Suppressor macrophage treated with lipopolysaccharide for 1 hour (primary cell): Measurements from ENCODE around the gene PUS3.
A peak's percentile ranks its signal among the peaks of the same experiment; 100 is the strongest.

Source experiments
- DNase-seq, 3 donors: peaks; one replicate each; pipeline ENCODE4 v3.0.0-alpha.2; 2020 to 2022

The PUS3 gene, protein sequence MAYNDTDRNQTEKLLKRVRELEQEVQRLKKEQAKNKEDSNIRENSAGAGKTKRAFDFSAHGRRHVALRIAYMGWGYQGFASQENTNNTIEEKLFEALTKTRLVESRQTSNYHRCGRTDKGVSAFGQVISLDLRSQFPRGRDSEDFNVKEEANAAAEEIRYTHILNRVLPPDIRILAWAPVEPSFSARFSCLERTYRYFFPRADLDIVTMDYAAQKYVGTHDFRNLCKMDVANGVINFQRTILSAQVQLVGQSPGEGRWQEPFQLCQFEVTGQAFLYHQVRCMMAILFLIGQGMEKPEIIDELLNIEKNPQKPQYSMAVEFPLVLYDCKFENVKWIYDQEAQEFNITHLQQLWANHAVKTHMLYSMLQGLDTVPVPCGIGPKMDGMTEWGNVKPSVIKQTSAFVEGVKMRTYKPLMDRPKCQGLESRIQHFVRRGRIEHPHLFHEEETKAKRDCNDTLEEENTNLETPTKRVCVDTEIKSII

DNA sequence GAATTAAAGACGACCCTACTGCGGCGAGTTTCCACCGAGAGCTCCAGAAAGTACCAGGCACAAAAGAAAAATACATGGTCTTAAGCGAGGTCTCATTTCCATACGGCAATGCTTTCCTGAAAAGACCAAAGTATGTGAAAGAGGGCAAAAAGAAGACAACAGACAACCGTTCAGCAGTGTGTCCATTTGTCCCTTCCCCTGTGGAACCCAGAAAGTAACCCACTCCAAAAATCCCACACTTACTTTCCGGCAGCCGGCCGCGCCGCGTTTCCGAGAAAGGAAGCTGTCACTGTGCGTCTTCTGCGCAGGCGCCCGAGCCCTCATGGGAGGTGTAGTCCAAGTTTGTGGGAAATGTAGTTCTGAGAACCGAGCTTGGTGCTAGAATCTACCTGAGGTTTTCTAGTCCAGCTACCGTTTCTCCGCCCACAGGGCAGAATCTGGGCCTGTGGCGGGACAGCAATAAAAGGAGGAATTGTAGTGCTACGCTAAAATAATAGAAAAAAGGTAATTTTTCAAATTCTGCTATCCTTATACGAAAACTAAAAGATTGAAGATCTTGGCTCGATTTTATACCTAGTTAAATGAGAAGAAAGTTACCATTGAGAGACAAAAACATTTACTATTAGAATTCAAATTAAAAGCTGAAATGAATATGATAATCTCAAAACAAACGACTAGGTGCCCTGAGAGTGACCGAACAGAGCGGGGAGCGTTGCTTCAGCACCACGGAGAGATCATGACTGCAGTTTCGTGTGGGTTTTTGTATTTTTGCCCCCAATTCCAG lies at the start of gene PUS3:
Gene PUS3, minus strand, starts transcription at position 280 of the 784 bp plus-strand sequence. CDS start 6,922 bp downstream, outside the sequence.
- DNase-seq = peak; percentile 93 to 95 (median 95)

DNA sequence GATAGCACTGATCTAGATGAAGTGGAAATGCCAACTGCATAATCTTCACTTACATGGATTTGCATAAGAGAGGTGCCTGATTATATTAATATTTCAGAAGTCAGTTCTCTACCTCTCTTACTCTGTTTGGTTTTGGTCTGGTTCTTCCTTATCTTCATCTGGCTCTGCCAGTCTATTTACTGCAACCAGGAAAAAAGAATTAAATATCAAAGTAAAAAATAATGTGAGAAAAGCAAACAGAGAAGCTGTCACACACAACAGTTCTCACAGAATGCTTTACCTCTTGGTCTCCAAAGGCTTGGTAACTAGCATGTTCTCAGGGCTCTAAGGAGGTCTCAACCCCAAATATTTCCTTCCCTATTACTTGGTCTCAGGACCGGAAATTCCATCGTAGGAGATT lies 49.6 kb upstream of the PUS3 start:
- no peak for DNase-seq

DNA sequence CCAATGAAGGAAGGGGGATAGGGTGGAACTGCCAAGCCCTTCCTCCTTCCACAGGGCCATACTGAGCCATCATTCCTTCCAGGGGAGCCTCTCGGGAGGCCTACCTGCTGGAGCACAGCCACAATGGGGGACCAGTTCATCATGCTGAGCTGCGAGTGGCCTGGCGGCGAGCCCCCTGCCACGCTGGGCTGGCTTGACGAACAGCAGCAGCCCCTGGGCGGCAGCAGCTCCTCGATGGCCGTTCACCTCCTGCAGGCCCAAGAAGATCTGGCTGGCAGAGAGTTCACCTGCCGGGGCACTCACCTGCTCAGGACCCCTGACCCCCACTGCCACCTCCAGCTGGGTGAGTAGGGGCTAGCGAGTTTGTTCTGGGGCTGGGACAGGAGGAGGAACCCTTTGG lies 48.7 kb upstream of the PUS3 start:
- DNase-seq = no peak

DNA sequence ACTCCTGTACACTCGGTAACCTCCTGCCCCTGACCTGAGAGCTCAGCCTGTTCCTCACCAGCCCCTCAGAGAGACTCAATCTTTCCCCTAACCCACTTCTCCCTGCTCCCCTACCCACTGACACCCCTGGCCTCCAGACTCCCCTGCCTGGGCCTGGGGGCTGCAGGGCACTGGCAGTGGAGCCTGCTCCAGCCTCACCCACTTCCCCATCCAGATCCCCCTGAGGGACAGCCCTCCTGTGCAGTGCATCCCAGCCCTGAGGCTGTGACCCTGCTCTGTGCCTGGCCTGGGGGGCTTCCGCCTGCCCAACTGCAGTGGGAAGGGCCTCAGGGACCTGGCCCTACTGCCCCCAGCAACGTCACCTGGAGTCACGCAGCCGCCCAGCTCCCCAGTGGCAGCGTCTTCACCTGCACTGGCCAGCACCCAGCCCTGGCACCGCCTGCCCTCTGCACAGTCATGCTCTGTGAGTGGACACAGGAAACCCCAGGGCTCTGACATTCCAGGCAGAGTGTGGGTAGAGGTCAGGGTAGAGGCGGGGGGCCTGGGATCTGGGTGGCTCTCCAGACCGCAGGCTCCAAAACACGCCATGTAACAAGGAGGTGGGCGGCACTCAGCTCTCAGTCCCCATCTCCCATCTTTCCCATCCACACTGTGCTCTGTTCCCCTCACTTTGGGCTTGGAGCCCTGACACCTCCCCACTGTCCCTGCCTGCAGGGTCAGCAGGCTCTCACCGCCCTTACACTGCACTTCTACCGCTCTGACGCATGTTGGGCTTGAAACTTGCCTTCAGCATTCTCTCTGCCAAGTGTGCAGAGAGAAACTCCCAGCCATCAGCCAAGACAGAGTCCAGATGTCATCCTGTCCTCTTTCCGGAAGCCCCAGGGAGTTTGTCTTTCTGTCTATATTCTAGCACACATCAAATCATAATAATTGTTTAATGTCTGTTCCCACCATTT lies 48.0 kb upstream of the PUS3 start:
- no peak for DNase-seq

DNA sequence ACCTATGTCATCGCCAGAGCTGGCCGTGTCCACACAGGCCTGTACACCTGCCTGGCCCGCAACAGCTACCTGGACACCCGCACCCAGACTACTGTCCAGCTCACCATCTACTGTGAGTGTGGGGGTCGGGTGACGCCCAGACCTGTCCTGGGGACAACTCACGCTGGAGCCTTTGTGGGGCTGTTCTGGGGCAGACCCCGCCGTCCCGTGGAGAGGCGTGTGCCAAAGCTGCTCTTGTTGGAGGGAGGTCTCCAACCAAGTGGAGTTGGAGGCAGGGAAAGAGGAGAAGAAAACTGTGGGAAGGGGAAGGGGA lies 47.1 kb upstream of the PUS3 start:
- no peak for DNase-seq

DNA sequence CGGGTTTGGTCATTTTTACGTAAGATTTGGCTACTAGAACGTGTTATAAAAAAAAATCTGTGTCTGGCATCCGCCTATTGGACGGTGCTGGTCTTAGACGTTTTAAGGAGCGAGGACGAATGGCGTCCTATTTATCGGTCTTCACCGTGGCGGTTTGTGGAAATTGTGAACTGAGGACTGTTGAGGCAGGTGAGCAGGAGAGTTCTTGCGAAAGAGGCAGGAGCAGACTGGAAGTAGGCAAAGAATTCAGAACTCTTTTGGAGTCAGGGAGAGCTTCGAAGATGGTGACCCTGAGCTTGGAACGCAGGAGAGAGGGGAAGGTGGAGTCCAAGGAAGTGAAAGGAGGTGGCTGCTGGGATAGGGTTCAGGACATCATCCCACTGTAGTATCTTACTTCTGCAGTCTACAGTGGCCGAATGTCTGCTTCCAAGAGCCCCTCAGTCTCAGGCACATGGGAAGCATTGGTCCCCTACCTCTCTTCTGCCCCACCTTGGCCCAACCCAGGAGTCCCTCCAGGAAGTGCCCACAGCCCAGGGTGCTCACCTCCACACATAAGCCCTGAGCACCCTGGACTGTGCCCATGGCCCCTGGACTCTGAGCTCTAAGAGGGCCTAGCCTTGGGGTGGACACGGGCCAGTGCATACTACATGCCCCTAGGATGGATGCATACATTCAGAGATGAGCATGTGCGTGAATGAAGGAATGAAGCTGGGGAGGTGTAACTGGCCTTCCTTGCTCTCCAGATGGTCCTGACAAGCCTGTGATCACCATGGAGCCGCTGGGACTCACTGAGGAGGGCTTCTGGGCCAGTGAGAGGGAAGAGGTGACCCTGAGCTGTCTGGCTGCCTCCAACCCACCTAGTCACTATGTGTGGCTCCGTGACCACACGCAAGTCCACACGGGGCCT lies 46.5 kb upstream of the PUS3 start:
- no peak for DNase-seq

DNA sequence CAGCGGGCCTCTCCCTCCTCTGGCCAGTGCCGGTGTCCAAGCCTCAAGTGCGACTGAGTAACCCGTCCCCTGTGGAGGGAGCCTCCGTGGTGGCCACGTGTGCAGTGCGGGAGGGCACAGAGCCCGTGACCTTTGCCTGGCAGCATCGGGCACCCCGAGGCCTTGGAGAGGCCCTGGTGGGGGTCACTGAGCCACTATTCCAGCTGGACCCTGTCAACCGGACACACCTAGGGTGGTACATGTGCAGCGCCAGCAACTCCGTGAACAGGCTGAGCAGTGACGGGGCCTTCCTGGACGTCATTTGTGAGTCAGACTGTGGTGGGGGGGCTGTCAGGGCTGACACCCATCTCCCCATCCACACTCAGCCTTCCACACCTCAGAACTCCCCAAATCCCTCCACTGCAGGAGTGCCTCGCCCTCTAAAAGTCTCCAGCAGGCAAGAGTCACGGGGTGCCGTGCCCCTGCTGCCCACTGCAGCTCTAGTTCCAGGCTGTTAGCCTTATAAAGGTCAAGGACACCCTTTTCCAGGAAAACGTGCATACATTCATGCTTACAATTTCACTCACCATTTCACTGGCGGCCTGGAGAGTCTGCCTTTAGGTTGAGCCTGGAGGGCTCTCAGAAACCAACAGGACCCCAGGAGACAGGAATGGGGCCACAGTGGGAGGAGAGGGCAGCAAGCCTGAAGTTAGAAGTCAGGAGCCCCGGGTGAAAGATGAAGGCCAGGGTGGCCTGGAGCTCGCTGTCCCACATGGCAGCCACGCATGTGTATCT lies 45.5 kb upstream of the PUS3 start:
- no peak for DNase-seq

DNA sequence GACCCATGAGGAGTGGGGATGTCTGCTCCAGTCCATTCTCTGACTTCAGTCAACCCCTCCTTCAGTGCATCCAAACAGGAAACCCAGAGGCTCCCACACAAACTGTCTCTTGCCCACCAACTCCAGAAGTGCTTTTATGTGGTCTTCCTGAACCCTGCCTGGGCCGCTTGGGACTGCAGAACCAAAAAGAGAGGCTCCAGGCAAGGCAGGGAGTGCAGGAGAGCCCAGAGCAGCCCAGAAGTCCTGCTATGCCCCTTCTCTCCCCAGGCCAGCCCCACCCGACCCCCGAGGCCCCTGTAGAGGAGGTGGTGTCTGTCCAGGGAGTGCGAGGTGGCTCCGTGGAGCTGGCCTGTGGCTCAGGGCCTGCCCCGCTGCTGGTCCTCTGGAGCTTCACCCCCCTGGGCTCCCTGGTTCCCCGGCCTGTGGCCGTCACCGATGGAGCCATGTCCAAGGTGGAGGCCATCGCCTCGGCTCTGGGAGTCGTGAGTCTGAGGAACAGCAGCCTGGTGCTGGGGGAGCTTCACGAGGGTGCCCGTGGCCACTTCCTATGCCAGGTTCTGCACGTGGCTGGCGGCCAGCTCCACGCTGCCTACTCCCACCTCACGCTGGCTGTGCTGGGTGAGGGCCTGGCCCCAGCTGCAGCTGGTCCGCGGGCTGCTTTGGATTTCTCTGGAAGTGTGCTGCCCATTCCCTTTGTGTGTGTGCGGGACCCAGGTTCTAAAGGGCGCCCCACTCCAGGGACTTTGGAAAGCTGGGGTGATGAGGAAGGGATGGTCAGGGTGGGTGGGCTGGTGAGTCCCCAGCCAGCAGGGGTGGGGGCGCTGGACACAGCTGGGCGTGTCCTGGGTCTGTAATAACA lies 44.6 kb upstream of the PUS3 start:
- DNase-seq = no peak

DNA sequence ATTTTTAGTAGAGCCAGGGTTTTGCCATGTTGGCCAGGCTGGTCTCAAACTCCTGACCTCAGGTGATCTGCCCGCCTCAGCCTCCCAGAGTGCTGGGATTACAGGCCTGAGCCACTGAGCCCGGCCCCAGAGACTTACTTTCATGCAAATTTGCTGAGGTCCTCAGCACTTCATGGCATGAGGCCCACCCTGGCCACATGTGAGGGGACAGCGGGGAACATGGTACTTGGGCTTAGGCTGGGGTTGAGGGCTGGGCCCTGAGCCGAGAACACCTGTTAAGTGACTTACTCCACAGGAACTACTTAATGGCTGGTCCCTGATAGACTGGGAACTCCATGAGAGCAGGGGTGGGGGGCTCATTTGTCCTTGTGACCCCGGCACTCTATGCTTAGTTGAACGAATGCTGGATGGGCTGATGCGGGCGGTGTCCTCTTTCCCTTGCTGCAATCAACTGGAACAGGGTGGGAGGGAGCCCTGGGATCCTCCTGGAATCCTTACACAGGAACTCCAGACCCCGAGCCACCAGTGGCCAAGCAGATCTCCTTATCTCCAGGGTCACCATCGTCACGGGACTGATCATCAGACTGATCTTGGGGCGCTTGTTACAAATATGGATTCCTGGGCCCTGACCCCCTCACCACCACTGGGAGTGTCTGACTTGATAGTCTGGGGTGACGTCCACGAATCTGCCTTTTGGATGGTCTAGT lies 43.9 kb upstream of the PUS3 start:
- DNase-seq = no peak

DNA sequence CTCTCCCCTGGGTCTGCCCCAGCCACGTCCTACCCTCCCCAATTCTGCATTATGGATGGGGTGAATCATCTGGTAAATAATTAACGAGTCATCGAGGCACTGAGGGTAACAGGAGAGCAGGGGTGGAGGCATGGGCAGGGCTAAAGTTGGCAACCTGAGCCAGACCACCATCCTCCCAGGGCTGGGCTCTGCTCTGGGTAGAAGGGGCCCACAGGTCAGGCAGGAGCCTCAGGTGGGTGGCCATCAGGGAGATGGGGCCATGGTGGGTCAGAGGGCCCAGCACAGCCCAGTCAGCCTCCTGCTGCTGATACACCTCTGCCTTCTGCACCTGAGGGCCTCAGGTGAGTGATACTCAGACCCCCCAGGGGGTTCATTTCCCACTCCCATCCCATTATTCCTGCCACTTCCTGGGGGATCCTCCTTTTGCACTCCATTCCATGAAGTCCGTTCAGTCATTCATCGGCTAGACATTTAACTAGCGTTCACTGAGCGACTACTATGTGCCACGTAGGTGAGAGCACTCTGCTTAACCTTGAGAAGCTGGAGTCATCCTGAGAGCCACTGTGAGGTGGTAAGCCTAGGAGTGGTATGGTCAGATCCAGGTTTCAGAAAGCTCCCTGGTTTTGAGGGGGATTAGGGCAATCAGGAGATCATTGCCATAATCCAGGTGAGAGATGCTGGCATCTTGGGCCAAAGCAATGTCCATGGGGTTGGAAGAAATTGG lies 43.0 kb upstream of the PUS3 start, which contains the start of gene VSIG10L2:
Gene VSIG10L2, plus strand, starts transcription at position 248 of the 724 bp plus-strand sequence. Its CDS starts 12 bp downstream, at position 260.
- DNase-seq = no peak

DNA sequence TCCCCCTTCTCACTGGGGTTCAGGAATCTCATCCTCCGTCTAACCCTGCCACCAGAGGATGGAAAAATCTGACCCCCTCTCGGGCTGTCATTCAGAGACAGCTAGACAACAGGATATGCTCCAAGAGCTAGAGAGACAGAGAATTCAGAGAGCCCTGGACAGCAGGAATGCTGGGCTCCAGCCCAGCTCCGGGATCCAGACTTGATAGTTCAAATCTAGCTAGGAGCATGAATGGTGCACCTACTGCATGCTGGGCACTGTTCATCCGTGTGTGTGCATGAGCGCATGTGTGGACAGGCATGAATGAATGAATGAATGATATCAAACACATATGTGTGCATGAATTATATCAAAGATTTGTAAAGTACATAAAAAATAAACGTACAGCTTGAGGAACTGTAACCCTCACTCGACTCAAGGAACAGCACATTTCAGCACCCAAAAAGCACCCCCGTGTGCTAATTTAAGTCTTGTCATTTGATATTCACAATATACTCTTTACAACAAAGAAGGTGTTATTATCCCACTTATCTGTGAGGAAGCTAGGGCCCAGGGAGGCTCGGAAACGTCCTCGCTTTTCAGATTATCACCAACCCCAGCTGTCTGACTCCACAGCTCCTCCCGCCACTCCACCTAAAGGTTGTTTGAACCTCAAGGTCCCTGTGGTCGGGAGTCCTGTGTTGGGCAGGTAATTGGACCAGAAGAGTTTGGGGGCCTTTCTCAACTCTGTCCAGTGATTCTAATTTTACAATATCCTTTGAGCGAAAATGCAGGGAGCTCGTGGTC lies 42.2 kb upstream of the PUS3 start:
- DNase-seq = no peak

DNA sequence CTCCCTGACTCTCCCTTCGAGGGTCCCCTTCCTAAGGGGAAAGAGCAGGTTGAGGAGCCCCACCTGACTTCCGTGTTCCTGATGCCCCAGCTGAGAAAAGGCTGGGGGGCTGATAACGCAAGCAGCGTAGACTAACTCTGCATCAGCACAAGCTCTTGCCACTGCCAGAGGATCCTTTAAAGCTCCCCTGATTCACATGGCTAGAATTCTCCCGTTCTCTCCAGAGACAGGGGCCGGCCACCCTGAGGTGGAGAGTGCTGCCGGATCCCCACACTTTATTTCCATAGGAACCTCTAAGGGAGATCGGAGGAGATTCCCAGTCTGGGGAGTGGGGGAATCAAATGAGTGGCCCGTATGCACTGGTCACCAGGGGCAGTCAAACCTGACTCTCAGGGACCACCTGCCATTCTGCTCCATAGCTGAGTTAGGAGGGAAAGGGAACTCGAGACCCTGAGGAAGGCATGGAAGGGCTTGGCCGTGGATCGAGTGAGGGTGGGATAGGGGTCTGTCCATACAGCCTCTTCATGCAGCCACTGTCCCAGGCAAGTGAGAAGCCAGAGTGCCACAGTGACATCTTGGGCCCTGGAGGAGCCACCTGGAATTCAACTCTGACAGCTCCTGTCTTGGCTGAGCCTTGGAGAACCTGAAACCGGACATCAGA lies 41.5 kb upstream of the PUS3 start:
- no peak for DNase-seq

DNA sequence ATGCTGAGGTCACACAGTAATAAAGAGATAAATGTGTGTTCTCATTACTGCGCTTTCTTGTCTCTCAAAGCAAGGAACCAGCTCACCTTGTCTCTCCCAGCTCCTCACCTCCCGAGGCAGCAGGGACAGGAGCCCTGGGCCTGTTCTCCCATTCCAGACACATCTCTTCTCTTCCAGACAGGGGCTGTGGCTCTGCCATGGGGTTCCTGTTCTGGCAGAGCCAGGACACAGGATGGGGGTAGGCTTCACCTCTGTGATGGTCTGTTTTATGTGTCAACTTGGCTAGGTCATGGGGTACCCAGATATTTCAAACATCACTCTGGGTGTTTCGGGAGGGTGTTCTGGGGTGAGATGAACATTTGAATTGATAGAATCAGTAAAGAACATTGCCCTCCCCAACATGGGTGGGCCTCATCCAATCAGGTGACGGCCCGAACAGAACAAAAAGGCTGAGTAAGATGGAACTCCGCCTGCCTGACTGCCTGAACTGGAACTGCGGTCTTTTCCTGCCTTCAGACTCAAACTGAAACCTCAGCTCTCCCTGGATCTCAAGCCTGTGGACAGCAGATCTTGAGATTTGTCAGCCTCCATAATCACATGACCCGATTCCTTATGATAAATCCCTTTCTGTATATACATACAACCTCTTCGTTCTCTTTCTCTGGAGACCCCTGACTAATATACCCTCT lies 40.8 kb upstream of the PUS3 start:
- no peak for DNase-seq

DNA sequence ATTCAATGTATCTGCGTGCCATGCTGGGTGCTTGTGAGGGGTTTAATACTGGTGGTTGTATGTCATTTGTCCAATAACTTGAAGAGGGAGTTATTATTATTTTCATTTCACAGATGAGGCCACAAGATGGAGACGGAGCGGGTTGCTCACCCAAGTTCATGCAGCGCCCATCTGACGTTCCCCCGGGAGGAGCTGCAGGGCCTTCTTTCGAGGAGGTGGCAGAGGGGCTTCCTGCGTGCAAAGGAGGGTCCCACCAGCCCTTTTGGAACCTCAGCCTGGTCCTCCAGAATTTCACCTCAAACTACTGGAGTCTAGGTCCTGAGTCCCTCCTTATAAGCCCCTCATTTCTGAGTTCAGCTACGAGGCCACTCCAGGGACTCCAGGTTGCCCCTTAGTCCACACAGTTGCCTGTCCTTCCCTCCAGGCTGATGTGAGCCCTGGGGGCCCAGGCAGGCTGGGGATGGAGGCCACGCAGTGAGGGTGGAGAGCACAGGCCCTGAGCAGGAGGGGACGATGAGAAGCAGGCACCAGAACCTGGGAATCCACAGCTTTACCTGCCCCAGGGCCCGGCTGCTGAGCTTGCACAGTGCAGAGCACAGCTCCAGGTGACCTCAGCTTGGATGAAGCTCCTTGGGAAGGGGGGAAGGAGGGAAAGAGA lies 39.9 kb upstream of the PUS3 start:
- DNase-seq = no peak

DNA sequence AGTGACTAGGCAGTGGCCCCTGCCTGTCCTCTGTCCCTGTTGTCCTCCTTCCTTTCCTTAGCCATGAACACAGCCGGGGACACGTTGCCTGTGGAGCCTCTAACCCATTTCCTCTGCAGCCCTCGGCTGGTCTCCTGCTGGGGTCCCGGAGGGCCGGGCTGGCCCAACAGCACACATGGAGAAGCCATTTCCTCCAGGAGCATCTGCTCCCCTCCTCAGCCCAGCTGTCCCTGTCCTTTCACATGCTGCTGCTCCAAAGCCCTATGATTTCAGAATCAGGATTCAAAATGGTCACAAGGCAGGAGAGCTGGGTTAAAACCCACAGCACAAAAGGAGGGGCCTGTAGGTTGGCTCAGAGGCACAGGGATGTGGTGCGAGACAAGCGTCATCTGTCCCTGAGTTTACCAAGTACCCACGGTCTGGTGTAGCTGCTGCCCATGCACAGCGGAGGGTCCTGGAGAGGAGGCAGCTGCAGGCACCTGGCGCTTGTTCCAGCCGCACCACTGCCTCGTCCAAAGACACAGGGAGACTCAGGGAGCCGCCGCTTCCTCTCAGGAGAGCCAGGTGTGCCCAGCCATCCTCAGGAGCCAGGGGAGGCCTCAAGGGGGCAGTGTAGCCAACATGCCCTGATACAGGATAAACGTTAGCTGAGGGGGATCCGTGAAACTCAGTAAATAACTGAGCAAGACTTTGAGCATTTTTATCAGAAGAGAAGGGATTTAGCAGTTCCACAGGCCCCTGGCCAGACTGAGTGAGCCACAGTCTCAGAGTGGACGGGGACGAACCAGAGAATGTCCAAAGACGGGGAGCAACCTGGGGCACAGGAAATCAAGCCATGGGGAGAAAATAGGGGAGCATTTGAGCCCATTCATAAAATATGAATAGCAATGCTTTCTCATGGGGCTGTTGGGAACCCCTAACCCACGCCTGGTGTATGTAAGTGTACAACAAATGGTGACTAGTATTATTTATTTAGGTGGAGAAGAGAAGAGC lies 38.9 kb upstream of the PUS3 start:
- DNase-seq = peak in 2 of 3 donors; percentile 5 to 26
